T-helper 1 cell treated with Interleukin-12 subunit alpha and Interleukin-12 subunit beta and Interleukin-4 antibody, amounts not matched to agents 30 μg/mL and 1 μg/mL, for 36 hours (primary cell): ENCODE data around the gene RPS6KA3.

Source experiments
- H3K27ac Mint-ChIP-seq: one replicate; pipeline ENCODE4 v1.8.0; 2021; ENCODE audit warnings: mild to moderate bottlenecking, mixed read lengths
- H3K27me3 Mint-ChIP-seq: one replicate; pipeline ENCODE4 v1.8.0; 2021; ENCODE audit warnings: low read depth, mixed read lengths
- H3K36me3 Mint-ChIP-seq: one replicate; pipeline ENCODE4 v1.8.0; 2021; ENCODE audit warnings: low read depth, mixed read lengths
- H3K4me1 Mint-ChIP-seq: one replicate; pipeline ENCODE4 v1.8.0; 2021; ENCODE audit warnings: low read depth, mixed read lengths
- H3K4me3 Mint-ChIP-seq: one replicate; pipeline ENCODE4 v1.8.0; 2021; ENCODE audit warnings: mild to moderate bottlenecking, moderate library complexity, mixed read lengths
- H3K9me3 Mint-ChIP-seq: one replicate; pipeline ENCODE4 v1.8.0; 2021; ENCODE audit warnings: mixed read lengths

The RPS6KA3 gene

DNA sequence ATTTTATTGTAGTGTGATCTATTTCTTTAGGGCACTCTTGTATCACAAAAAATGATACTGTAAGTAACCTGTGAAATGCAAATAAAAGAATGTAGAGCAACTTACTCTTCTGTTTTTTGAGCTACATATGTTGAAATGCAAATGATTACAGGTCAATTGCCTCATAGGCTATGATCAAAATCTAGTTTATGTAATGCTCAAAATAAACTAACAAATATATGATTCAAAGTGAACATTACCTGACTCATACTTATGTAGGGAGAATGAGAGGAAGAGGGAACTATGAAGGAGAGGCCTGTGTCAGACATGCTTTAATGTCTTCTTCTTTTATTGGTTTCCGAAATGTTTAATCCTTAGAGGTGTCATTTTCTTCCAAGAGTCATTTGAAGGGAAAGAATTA is 5.0 kb upstream of the RPS6KA3 start:
- Mint-ChIP-seq H3K27me3 (peaks cover 33% of the 10 kb centered on the region), H3K4me1 (peaks cover 2% of the 10 kb centered on the region), H3K36me3 (no peaks in the 10 kb centered on the region), H3K27ac (no peak overlapping the region), H3K4me3 (no peak overlapping the region), H3K9me3 (no peaks in the 10 kb centered on the region)

DNA sequence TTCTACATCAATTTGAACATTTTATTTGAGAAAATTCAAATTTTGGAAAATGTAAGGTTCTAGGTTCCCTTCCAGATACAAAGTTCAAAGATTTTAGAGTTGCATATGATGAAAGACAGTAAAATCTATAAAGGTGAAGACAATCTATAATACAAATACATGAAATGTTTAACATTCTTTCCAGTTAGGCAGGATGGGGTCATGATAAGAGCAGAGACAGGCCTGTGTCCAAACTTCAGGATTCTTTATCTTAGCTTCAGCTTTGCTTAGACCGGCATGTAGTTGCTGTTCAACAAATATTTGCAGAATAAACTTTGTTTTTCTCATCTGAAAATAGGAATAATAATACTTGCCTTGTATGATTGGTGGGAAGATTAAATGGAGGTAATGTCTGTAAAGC is 4.5 kb upstream of the RPS6KA3 start:
- no peaks in the 10 kb centered on the region for H3K9me3 Mint-ChIP-seq
- H3K27me3 Mint-ChIP-seq = peaks cover 28% of the 10 kb centered on the region
- no peak overlapping the region for H3K4me3 Mint-ChIP-seq
- no peaks in the 10 kb centered on the region for H3K36me3 Mint-ChIP-seq
- H3K4me1 Mint-ChIP-seq = peaks cover 2% of the 10 kb centered on the region
- no peak overlapping the region for H3K27ac Mint-ChIP-seq

DNA sequence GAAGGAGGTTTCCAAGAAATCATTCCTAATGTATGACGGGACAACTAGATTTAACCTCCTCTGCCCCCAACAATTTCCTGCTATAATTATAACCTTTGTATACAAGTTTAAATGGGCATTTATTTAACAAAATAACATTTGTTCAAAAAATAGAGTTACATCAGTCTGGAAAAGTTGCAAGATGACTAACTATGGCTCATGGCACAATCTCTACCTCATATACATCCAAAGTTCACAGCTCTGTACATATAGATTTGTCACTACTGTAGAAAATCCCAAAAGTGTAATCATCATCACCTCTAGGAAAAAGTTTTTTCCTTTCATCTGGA is 3.8 kb upstream of the RPS6KA3 start:
- peaks cover 2% of the 10 kb centered on the region for H3K4me1 Mint-ChIP-seq
- H3K27me3 Mint-ChIP-seq = peaks cover 24% of the 10 kb centered on the region
- no peaks in the 10 kb centered on the region for H3K9me3 Mint-ChIP-seq
- no peak overlapping the region for H3K27ac Mint-ChIP-seq
- H3K4me3 Mint-ChIP-seq = no peak overlapping the region
- peaks cover under 1% of the 10 kb centered on the region for H3K36me3 Mint-ChIP-seq

DNA sequence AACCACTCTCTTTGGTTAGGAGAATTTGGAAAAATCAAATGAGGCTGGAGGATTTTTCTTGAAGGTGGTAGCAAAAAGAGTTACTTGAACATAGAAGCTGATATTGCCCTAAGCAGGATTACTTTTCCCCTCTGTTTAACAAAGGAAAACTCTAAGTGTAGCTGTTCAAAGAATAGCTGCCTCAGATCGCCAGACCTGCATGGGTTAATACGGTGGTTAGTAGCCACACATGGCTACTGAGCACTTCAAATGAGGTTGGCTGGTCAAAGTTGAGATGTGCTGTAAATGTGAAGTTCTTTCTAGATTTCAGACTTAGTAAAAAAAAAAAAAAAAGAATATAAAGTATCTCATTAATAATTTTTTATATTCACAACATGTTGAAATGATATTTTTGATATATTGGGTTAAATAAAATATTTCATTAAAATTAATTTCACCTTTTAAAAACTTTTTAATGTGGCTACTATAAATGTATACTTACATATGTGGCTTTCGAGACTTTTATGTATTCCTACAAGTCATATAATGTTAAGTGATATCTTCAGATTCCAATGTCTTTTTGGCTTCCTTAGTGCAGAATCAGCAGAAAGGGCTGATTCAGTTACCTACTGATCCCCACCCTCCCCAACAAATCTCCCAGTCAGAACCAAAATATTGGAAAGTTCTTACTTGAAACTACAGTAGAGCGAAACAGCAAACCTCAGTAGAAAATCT is 3.3 kb upstream of the RPS6KA3 start:
- Mint-ChIP-seq H3K27ac (no peak overlapping the region), H3K9me3 (no peaks in the 10 kb centered on the region), H3K4me1 (peaks cover 3% of the 10 kb centered on the region), H3K4me3 (no peak overlapping the region), H3K36me3 (peaks cover 5% of the 10 kb centered on the region), H3K27me3 (peaks cover 23% of the 10 kb centered on the region)

DNA sequence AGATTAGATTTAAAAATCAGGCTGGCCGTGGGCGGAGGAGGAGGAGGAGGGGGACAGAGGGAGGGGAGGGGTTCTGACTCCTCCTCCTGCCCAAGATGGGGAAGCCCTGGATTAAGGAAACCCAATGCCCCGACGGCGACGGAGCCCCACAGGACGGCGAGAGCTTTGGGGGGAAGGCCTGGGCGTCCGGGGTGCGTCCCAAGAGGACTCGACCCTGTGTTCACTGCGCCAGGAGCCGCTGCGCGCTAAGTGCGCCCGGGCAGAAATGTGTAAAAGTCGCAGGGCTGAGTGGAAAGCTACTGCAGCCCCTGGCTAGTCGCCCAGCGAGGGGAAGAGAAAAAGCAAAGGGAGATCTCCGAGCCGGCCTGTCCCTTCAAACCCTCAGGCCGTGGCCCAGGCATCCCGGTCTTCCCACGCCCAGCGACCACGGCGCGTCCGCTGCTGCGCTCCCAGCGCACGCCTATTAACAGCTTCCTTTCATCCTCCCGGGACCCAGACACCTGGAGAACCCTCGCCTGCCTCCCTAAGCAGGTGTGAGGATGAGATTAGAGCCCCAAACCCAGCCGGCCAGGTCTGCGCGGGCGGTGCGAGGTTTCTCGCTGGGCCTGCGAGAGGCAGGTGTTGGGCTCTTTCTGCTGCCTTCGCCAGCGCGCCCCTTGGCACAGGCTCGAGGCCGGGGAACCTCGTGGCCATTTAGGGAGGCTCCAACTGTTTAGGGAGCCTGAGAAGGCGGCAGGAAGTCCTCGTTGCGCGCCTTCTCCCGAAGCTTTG is 1.4 kb upstream of the RPS6KA3 start:
- H3K36me3 Mint-ChIP-seq = peaks cover 7% of the 10 kb centered on the region
- peak overlapping the region; percentile 86 for H3K4me3 Mint-ChIP-seq
- no peak overlapping the region for H3K27ac Mint-ChIP-seq
- peaks cover 16% of the 10 kb centered on the region for H3K4me1 Mint-ChIP-seq
- H3K9me3 Mint-ChIP-seq = no peaks in the 10 kb centered on the region
- H3K27me3 Mint-ChIP-seq = peaks cover 15% of the 10 kb centered on the region

DNA sequence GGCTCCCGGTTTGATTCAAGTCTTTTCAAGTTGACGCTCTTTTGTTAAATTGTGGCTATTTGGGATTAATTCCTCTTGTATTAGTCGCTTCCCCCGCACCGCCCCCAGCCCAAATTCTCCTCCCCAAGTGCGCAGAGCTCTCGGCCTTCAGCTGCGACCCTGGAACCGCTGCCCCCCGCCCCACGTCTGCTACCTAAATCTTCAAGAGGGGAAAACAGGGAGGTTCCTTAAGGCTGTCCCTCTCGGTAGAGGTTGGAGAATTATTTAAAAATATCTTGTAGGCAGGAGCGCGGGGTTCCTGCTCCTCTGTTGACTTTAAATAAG is 860 bp upstream of the RPS6KA3 start:
- peaks cover 15% of the 10 kb centered on the region for H3K27me3 Mint-ChIP-seq

DNA sequence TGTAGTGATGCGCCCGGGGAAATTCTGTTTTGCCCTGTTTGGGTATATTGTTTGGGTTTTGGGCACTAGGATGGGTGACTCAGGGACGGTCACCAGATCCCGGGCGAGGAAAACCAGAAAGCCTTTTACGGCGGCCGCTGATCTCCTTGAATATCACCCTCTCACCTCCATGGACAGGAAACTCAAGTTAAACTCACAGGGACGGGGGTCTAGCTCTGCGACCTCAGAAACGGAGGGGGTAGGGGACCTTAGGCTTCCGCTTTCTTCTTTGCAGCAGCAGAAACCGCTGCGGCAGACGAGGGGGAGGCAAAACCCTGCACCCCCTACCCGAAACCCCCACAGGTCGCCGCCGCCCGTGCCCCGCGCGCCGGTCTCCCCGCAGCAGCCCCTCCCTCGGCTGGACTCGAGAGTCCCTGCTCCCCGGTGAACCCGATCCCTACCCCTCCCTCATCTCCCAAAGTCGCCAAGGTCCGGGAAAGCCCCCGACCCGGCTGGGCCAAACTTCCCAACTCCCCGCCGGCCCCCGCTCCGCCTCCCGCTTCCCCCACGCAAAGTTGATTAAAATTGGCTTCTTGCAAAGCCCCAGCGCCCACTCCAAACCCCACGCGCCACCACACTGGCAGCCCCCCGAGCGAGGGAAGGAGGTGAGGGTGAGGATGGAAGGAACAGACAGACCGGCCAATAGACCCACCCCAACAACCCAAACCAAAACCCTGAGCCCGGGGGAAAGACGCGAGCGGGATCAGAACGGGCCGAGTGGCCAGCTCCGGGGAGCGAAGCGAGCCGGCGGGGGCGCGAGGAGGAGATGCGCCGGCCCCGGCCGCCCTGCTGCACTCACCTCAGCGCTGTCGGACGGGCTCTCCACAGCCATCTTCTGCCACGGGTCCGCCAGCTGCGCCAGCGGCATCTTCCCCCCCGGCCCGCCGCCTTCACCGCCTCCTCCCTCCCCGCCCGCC is 705 bp downstream of the RPS6KA3 start:
- Mint-ChIP-seq H3K4me3 (peak overlapping the region; percentile 98), H3K27me3 (peaks cover 7% of the 10 kb centered on the region)

More for the DNA sequence above, 860 bp upstream of the RPS6KA3 start:
- Mint-ChIP-seq H3K27ac (peak overlapping the region; percentile 88), H3K36me3 (peaks cover 7% of the 10 kb centered on the region), H3K4me1 (peaks cover 17% of the 10 kb centered on the region), H3K9me3 (no peaks in the 10 kb centered on the region), H3K4me3 (peak overlapping the region; percentile 86)

DNA sequence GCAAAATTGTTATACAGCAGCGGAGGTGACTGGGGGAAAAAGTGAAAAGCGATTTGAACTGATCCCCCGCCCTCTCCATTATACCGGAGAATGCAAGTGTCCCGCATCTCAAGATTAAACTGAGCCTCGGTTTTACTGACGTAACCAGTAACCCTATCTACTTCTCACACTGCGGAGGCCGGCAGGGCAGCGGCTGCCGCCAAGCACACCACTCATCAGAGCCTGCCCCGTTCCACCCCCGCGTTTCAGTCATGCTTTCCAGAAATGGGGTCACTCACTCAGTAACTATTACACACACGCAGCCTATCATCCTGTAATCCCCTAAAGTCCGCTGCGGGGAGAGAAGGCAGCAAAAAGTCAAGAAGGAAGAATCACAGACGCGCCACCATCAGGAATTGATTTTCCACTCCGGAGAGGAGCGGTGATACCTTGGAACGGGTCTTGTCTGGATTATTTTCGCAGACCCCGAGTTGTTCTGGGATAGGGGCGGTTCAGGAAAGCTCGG is 1.4 kb downstream of the RPS6KA3 start:
- Mint-ChIP-seq H3K4me1 (peaks cover 23% of the 10 kb centered on the region), H3K9me3 (no peaks in the 10 kb centered on the region), H3K27me3 (peaks cover 7% of the 10 kb centered on the region), H3K27ac (peak overlapping the region; percentile 96), H3K36me3 (peaks cover 9% of the 10 kb centered on the region), H3K4me3 (peak overlapping the region; percentile 98)

More for the DNA sequence above, 705 bp downstream of the RPS6KA3 start:
- Mint-ChIP-seq H3K27ac (peak overlapping the region; percentile 96), H3K9me3 (no peaks in the 10 kb centered on the region), H3K36me3 (peaks cover 9% of the 10 kb centered on the region), H3K4me1 (peaks cover 18% of the 10 kb centered on the region)

DNA sequence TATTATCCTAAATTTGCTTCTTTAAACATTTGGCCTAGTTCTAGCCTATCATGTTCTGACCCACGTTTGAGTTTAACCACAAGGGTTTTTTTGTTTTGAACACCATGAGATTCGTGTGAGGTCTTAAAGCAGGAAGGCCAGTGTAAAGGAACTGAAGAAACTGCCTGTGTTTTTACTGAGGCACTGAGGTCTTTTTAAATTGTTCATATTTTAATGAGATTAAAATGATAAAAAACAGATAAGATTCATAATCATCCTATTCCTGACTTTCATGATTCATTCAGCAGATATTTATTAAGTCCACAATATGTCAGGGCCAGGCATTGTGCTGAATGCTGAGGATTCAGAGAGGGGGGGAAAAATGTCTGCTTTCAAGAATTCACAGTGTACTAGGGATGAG is 3.2 kb downstream of the RPS6KA3 start:
- Mint-ChIP-seq H3K36me3 (peaks cover 14% of the 10 kb centered on the region), H3K27ac (peak overlapping the region; percentile 78), H3K9me3 (no peaks in the 10 kb centered on the region), H3K27me3 (no peaks in the 10 kb centered on the region), H3K4me1 (peaks cover 27% of the 10 kb centered on the region), H3K4me3 (peak overlapping the region; percentile 74)

DNA sequence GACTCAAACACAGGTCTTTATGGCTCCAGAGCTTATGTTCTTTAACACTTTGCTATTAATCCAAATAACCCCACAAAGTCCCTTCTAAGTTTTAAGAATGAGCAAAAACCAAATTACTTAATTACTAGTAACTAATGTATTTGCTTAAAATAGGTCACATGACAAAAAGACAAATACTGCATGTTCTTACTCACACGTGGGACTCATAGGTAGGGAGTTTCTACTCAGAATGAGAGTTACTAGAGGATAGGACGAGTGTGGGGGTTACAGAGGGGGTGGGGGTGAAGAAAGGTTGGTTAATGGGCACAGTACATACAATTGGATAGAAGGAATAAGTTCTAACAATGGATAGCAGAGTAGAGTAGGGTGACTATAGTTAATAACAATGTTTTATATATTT is 5.8 kb downstream of the RPS6KA3 start:
- H3K27ac Mint-ChIP-seq = no peak overlapping the region
- H3K4me3 Mint-ChIP-seq = no peak overlapping the region
- H3K9me3 Mint-ChIP-seq = no peaks in the 10 kb centered on the region
- peaks cover 14% of the 10 kb centered on the region for H3K36me3 Mint-ChIP-seq
- H3K27me3 Mint-ChIP-seq = no peaks in the 10 kb centered on the region
- H3K4me1 Mint-ChIP-seq = peaks cover 30% of the 10 kb centered on the region

DNA sequence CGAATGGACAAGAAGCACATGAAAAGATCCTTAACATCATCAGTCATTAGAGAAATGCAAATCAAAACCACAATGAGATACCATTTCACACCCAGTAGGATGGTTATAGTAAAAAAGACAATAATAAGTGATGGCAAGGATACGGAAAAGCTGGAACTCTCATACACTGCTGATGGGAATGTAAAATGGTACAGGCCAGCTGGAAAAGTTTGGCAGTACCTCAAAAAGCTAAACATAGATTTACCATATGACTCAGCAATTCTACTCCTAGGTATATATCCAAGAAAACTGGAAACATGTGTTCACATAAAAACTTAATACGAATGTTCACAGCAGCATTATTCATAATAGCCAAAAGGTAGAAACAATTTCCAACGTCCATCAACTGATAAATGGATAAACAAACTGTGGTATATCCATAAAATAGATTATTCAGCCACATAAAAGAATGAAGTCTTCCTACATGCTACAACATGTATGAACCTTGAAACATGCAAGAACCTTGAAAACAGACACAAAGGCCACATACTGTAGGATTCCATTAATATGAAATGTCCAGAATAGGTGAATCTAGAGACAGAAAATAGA is 11.9 kb downstream of the RPS6KA3 start:
- H3K27me3 Mint-ChIP-seq = no peaks in the 10 kb centered on the region
- H3K9me3 Mint-ChIP-seq = no peaks in the 10 kb centered on the region
- no peak overlapping the region for H3K27ac Mint-ChIP-seq
- H3K4me1 Mint-ChIP-seq = peaks cover 28% of the 10 kb centered on the region
- H3K4me3 Mint-ChIP-seq = no peak overlapping the region
- peaks cover 14% of the 10 kb centered on the region for H3K36me3 Mint-ChIP-seq

DNA sequence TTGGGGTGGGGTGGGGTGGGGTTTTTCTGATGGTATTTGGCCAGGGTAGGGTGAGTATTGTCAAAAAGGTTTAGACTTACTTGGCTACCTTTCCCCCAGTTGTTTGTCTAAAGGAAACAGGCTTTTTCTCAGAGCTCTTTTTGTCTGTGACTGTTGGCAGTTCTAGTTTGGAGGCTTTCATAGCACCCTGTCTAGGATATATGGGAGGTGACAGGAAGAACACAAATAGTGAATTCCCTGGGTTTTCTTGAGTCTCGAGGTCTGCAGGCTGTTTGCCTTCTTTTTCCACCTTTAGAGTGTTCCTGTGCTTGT is 13.5 kb downstream of the RPS6KA3 start:
- no peak overlapping the region for H3K4me3 Mint-ChIP-seq
- peaks cover 34% of the 10 kb centered on the region for H3K4me1 Mint-ChIP-seq

DNA sequence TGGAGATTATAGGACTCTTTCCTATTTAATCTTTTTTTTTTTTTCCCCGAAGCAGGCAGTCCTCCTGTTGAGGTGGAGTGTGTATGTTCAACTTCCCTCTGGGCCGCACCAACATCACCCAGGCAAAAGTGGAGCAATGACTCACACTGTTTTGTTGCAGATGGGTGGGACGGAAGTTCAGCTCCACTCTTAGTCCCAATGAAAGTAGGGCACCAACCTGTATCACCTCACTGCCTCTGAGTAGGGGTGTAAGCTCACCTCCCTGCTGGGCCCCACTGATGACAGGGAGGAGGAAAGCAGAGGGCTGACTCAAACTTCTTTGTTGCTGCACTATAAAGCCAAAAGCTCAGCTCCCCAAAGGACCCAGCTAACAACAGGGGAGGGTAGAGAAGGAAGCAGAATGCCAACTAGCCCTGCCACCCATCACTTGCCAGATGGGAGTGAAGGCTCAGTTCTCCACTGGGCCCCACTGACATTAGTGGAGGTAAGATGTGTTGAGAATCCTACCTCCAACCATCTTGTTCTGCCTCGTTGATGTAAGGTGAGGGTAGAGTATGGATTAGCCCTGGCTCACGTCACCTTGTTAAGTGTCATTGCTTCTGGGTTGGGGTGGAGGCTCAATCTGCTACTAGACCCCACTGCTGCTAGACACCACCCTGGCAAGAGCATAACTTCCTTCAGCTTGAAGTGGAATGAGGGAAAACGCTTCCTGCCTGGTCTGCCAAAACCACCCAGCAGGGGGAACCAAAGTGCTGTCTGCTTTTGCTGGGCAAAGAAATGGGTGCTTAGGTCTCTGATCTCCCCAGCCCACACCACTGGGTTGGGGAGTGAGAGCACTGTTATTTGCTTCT is 14.1 kb downstream of the RPS6KA3 start:
- Mint-ChIP-seq H3K4me1 (peaks cover 34% of the 10 kb centered on the region), H3K36me3 (peaks cover 12% of the 10 kb centered on the region), H3K4me3 (no peak overlapping the region), H3K27ac (peak overlapping the region; percentile 49), H3K27me3 (no peaks in the 10 kb centered on the region), H3K9me3 (no peaks in the 10 kb centered on the region)

More for the DNA sequence above, 13.5 kb downstream of the RPS6KA3 start:
- Mint-ChIP-seq H3K27ac (no peak overlapping the region), H3K9me3 (no peaks in the 10 kb centered on the region), H3K36me3 (peaks cover 12% of the 10 kb centered on the region), H3K27me3 (no peaks in the 10 kb centered on the region)
